Measurements from ENCODE around the gene CPNE2.

CPNE2 gene

DNA sequence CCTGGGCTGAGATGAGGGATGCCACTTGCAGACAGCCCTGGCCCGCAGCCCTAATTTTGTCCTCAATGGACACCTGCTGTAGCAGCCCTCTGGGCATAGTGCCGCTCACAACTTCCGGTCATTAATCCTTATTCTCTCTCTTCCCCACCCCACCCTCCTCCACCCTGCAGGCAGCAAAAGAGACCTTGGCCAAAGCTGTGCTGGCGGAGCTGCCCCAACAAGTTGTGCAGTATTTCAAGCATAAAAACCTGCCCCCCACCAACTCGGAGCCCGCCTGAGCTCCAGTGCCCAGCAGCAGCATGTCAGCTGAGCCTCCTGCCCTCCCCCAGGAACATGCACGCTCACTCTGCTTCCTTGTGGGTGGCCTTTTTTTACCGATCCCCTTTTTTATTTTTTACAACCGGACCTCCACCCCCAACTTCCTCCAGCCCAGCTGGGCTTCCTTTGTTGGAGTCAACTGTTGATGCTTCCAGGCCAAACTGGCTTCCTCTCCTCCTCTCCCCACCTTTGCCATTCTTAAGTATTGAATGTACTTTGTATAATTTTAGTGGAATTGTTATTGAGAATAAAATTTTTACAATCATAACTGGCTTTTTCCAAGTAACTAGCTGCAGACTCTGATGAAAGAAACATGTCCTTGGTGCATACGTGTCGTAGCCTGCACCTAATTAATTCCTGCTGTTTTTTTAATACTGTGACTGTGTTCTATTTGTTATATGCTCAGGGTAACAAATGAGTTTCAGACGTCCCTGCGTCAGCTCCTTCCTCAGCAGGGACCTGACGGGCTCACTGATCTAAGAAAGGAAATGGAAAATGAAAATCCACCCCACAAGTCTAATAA, 55.2 kb downstream of the CPNE2 start:
- no peak for DNase-seq

- DNase-seq = no peak
These were observed 56.1 kb downstream of the CPNE2 start for GRCh38 chr16:57148481-57148880.

DNA sequence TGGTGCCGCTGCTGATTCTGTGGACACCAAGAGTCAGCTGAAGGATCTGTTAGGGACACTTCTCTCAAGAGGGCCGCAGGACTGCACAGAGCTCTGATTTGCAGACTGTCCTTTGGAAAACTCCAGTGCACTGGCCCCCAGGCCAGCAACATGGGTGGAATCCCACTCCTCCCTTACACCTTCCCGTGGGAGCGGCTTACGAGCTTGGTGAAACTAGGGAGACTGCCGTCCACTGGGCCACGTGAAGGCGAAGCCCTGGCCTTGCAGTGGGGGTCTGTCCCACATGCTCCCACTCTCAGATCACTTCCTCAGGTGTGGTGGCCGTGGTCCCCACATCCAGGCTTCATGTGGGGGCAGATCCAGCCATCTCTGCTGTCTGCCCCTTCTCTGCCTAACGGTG, 57.0 kb downstream of the CPNE2 start:
- DNase-seq = no peak

DNA sequence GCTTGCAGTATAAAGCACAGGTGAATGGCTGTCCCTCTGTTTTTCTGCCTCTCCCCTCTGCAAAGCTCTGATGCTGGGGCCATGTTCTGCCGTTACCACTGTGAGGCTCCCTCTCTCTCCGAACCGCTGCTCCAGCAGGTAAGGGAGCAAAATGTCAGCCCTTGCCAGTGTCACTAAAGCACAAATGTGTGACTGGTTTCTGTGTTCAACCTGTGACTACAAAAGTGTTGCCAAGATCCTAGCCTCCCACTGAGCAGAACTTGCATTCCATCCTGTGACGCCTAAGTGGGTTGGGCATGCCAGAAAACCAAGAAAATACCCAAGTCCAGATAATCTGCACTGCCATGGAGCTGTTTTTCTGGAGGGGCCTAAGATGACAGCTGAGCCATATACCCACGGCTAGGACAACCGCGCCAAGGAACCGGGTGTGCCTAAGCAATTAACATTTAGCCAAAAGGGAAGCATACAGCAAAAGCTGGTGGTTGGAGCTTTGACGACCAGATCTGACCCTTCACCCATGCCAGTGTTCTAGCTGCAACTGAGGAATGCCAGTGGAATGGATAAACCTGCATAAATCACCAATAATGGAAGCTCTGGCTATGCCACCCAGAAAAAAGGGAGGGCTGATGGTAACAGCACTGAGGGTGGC, 58.4 kb downstream of the CPNE2 start:
- no peak for DNase-seq

- no peak for DNase-seq
These were observed 59.0 kb downstream of the CPNE2 start for GRCh38 chr16:57151369-57151768.

DNA sequence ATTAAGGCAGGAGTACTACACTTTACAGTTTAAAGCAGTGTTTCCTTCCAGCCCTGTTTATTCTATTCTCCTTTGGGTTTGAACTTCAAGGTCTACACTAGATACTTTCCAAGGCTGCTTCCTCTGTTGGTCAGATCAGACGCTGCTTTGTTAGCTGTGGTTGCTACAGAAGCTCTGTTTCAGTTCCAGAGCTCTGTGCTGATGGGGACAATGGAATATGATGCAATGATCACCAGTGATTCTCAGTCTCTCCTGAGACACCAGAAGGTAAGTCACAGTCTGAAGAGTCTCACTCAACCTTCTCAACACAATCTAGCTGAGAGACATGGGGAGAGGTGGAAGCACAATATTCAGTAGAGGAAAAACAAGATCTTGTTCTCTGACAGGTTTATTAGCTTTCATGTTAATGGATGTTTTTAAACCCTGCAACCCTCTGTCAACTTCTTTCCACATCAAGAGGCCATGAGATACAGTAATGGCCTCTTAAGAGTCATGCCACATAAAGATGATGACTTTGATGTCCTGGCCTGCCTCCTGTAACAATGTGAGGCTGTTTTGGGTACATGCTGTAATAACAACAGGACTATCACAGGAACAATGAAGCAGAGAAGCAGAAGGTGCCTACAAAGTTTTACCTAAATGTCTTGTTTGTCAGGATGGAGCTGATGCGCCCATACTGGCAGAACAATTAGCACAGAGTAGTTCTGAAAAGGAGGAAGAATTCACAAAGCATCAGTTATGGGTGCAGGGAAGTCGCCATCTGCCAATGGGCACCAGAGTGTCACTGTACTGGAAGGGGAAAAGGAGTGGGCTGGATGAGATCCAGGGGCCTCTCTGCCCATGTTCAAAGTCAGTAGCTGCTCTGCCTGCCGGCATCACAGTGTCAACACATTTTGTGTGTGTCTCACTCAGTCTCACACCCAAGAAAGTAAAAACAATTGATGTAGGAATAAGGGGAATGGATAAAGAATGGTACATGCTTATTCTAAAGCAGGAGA, 60.0 kb downstream of the CPNE2 start:
- DNase-seq = no peak

DNA sequence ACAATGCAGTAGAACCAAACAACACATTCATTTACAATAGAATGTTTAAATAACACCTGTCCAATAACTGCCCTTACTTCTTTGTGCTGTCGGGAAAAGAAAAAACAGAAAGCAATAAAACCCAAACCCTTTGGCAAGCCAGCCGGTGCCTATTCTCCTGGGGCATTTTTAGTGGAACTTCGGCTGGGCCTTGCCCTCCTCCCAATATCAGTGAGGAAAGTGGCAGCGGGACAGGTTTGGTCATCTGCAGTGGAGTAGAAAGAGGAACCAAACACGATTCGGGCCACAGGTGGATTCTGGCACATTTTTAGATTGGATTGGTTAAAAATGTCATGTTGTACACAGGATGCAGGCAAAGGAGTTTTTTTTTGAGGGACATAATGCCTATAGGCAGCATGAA, 61.5 kb downstream of the CPNE2 start:
- DNase-seq = no peak

GRCh38 chr16:57155702-57156350, 63.4 kb downstream of the CPNE2 start:
- DNase-seq = no peak

DNA sequence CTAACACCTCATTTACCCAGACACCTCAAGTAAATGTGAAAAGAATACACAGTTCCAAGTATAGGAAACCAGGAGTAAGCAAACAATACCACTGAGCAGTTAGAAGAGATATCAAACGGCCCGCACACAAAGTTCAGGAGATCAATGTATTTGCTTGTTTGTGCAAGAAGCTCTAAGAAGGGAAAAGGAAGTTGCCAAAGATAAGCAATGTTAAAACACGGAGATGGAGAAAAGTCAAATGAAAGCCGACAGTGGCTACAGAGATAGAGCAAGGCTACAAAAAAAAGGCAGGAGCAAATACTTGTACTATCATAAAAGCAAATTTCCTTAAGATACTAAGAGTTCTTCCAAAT, 63.9 kb downstream of the CPNE2 start:
- no peak for DNase-seq

DNA sequence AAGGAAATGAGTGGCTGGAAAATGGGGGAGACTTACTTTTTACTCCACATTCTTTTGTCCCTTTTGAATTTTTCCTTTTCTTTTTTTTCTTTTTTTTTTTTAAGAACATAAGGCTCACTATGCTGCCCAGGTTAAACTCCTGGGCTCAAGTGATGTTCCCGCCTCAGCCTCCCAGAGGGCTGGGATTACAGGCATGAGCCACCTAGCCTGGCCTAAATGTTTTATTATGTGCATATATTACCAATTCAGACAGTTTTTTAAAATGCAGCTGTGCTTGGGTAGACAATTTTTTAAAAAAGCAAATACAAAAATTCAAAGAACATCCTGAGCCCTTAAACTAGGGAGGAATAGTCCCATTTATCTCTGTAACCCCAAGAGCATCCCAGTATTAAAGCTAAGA, 65.2 kb downstream of the CPNE2 start:
- no peak for DNase-seq

DNA sequence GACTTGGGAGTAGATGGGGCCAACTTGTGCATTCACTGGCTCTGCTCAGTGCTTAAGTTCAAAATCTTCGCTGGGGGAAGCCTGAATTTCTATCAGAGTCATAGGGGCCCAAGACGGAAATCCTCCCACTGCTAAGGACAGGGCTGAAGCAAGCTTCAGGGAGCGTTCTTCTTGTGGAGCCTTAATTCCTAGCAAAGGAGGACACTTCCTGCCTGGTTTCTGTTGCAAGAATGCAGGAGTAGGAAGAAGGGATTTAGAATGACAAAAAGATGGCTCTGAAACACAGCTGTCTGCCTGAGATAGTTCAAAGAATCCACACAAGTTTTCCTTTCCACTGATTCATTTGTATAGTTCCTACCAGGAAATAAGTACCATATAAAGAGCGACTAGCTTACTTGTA, 67.1 kb downstream of the CPNE2 start:
- no peak for DNase-seq

GRCh38 chr16:57163842-57164241, 71.5 kb downstream of the CPNE2 start:
- no peak for DNase-seq

DNA sequence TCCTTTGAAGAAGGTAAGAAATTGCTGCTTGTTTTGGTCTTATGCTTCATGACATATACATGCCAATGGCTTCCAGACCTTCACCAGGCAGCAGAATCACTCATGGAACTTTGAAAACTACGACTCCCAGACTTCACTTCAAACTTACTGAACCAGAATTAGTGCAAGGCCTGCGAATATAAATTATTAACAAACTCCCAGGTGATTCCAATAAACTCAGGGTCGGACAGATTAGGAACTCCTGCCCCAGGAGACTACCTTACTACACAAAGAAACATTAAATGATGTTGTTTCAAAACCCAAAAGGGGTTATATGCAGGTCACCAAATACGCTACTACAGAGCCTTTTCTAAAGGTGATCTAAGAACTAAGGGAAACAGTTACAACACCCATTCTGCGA, 73.1 kb downstream of the CPNE2 start:
- no peak for DNase-seq

GRCh38 chr16:57165938-57166337, 73.6 kb downstream of the CPNE2 start:
- DNase-seq = no peak

DNA sequence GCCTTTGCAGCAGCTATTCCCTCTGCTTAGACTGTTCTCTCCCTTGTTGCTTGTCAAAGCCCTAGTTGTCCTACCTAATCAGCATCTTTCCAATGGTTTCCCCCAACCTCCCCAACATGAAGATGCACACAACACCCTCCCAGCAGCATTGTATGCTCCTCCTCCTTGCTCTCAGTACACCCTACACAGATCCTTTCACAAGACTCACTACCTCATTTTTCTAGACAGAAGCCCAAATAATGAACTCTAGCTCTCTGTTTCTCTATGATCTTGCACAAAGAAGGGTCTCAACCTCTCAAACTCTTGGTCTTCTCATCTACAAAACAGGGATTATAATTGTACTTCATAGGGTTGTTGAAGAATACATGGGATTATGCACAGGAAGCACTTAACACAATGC, 74.1 kb downstream of the CPNE2 start:
- DNase-seq = no peak

GRCh38 chr16:57166951-57167350, 74.6 kb downstream of the CPNE2 start:
- no peak for DNase-seq

DNA sequence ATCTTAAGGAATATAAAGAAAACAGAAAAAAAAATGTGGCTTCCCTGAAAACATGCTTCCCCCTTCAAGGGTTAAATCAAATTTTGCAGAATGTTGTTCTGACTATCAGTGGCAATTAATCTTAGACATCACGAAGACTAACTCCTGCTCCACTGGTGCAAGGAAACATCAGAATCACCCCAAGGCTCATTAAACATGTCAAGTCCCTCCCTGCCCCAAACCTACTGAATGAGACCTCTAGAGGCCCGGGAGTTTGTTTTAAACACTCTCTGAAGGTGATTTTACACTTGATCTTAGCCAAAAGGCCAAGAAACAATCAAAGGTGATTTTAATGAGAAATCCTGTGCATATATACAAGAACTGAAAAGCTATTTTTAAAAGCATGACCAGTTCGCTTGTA, 75.2 kb downstream of the CPNE2 start:
- no peak for DNase-seq

DNA sequence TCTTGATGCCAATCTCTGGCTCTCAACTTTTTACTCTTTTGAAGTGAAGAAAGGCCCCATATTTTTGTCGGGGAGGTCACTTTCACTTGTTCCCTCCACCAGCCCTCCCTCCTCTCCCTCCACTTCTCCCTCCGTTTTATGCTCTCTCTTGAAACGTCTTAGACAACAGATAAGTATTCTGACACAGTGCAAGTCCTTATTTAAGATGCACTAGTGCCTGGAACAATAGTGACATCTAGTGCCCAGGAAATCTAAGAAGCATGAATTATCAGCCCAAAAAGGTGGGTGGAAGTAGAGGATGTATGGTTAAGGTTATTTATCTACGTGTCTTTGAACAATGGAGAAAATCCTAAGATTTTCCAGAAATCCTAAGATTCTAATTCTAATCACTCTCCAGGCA, 75.6 kb downstream of the CPNE2 start:
- no peak for DNase-seq

GRCh38 chr16:57169327-57169726, 76.9 kb downstream of the CPNE2 start:
- DNase-seq = no peak

DNA sequence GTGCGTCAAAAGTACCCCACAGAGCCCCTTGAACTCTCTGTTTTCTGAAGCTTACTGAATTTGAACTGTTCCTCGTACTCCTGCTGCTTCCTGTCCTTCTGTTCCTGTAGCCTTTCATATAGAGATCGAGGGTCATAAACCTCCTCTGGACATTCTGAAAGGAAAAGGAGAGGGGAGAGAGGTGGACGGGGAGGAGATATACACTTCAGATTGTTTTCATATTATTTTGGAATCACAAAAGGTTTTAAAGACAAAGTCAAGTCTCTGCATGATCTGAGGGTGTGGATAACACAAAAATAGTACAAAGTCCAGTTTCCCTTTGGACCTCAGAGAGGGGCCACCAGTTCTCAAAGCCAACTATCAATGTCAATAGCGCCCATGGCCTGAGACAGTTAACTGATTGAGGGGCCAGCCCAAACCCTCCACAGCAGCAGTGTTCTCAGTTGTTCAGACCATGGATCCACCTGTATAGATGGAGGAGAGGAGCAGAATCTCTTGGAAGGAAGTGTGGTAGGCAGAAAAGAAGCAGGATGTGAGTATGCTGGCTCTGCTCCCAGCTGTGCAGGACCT, 80.4 kb downstream of the CPNE2 start:
- no peak for DNase-seq

DNA sequence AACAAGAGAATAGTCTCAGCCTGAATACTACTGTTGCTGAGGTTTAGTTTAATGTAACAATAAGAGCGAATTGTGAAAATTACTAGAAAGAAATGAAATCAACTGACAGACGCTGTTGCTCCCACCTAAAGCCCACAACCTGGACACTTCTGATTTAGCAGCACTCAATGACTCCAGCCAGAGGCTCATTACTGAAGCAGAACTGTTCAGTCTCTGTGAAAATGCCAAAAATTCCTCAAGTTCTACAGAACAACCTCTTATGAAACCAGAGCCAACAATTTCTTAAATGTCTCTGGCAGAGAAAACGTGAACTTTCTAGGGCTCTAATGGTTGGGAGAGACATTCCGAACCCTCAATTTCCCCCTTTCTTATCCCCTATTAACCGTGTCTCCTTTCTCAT, 83.5 kb downstream of the CPNE2 start:
- no peak for DNase-seq

DNA sequence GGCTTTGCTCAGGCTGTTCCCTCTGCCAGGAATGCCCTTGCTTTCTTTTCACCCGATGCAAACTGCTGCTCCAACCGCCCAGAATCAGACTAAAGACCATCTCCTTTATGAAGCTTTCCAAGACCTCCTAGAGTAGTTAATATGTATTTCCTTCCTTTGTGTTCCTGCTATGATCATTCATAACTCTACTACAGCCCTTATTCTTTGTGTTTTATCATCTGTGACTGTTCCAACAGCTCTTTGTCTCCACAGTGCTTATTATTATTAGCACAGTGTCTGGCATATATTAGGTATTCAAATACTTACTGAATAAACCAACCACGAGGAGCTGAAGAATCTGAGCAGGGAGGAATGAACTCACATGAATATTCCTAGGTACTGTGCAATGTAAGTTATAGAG, 85.8 kb downstream of the CPNE2 start:
- no peak for DNase-seq

- DNase-seq = no peak
These were observed 86.4 kb downstream of the CPNE2 start for GRCh38 chr16:57178793-57179212.
